Naive thymus-derived CD4-positive, alpha-beta T cell (primary cell): ENCODE results near the gene ICOSLG. TPM values are rescaled to one million over a fixed set of nuclear protein-coding genes. Genes with fewer than 3 reads are reported as not detected.
"Not testable (repeated sequence)": the region's sequence is repeated elsewhere in the genome, so short reads cannot be mapped to it uniquely, and the experiment has no call there.

Experiments used
- ATAC-seq: fragments of 150-1000 bp; cut with Tn5 transposase; 2 replicates; pipeline ENCODE4 v1.10.0; 2021; ENCODE audit warnings: mild to moderate bottlenecking, moderate library complexity
- CTCF ChIA-PET: fragments of 350-600 bp; sonication (Branson Sonifier 250); formaldehyde crosslinking; loops from one replicate; lab custom pipeline; 2021; ENCODE audit warnings: antibody characterized with exemption; lab: Charles Lee
- POLR2A ChIA-PET: fragments of 350-600 bp; sonication (Branson Sonifier 250); formaldehyde crosslinking; loops from one replicate; lab custom pipeline; 2021; ENCODE audit warnings: antibody characterized with exemption, inconsistent platforms; lab: Charles Lee
- DNase-seq, 9 donors: peaks; one replicate each; pipeline versions ENCODE4 v3.0.0 to v3.0.0-alpha.2; 2020 to 2022; ENCODE audit warnings: mixed read lengths in 1 of 9
- H3K27ac ChIP-seq: one replicate; pipeline ENCODE4 v1.7.0; 2013; ENCODE audit warnings: mild to moderate bottlenecking, low read depth, low read length, moderate library complexity
- H3K27me3 ChIP-seq, 2 donors: one replicate each; pipeline ENCODE4 v1.7.0; 2013; ENCODE audit warnings: low read length in 2 of 2, mild to moderate bottlenecking in 2 of 2, moderate library complexity in 2 of 2; ENCODE audit not compliant: control insufficient read depth in 2 of 2, insufficient read depth in 2 of 2
- H3K36me3 ChIP-seq, 3 experiments: 1 replicate in 2 of 3; 2 replicates in 1 of 3; pipeline ENCODE4 v1.7.0; 2013; ENCODE audit warnings: low read length in 3 of 3, mild to moderate bottlenecking in 3 of 3, moderate library complexity in 1 of 3; ENCODE audit not compliant: insufficient read depth in 3 of 3, control insufficient read depth in 2 of 3
- H3K4me1 ChIP-seq, 2 donors: one replicate each; pipeline ENCODE4 v1.7.0; 2013; ENCODE audit warnings: low read length in 2 of 2, mild to moderate bottlenecking in 2 of 2, moderate library complexity in 1 of 2; ENCODE audit not compliant: control insufficient read depth in 2 of 2, insufficient read depth in 2 of 2
- H3K4me3 ChIP-seq: 2 replicates; pipeline ENCODE4 v1.7.0; 2013; ENCODE audit warnings: mild to moderate bottlenecking, low read length
- H3K9me3 ChIP-seq, 3 experiments: 1 replicate in 2 of 3; 2 replicates in 1 of 3; pipeline ENCODE4 v1.7.0; 2013; ENCODE audit warnings: low read length in 3 of 3; ENCODE audit not compliant: control insufficient read depth in 2 of 3
- H3K27ac Mint-ChIP-seq, 9 donors: one replicate each; pipeline ENCODE4 v1.8.0; 2020 to 2022; ENCODE audit warnings: mixed read lengths in 9 of 9, mild to moderate bottlenecking in 8 of 9, moderate library complexity in 5 of 9, inconsistent platforms in 2 of 9
- H3K27me3 Mint-ChIP-seq, 5 donors: one replicate each; pipeline ENCODE4 v1.8.0; 2021 to 2022; ENCODE audit warnings: mixed read lengths in 5 of 5, mild to moderate bottlenecking in 1 of 5
- H3K36me3 Mint-ChIP-seq, 5 donors: one replicate each; pipeline ENCODE4 v1.8.0; 2020 to 2022; ENCODE audit warnings: mixed read lengths in 5 of 5, mild to moderate bottlenecking in 3 of 5, inconsistent platforms in 1 of 5
- H3K4me1 Mint-ChIP-seq, 7 donors: one replicate each; pipeline ENCODE4 v1.8.0; 2020 to 2022; ENCODE audit warnings: mixed read lengths in 7 of 7, mild to moderate bottlenecking in 3 of 7, inconsistent platforms in 1 of 7
- H3K4me3 Mint-ChIP-seq, 10 donors: one replicate each; pipeline ENCODE4 v1.8.0; 2020 to 2022; ENCODE audit warnings: mild to moderate bottlenecking in 10 of 10, mixed read lengths in 10 of 10, moderate library complexity in 6 of 10, inconsistent platforms in 2 of 10
- H3K9me3 Mint-ChIP-seq, 11 donors: one replicate each; pipeline ENCODE4 v1.8.0; 2020 to 2022; ENCODE audit warnings: mixed read lengths in 11 of 11, mild to moderate bottlenecking in 4 of 11, inconsistent platforms in 1 of 11, moderate library complexity in 1 of 11
- intact Hi-C, 2 donors: fragments of 100-400 bp; cut with micrococcal nuclease; formaldehyde crosslinking; loops; one replicate each; pipeline ENCODE4 v1.15.1; 2023
- polyA plus RNA-seq, 2 donors: library from polyadenylated mRNA; unstranded; fragments of 300-500 nt; fragmentation: Illumina TruSeq; gene quantifications; one replicate each; pipeline ENCODE4 v1.2.3, GENCODE V29; 2021
- total RNA-seq, 6 experiments: library from RNA in 5 of 6; stranded (reverse) in 5 of 6; gene quantifications; 1 replicate in 5 of 6; 2 replicates in 1 of 6; pipeline ENCODE4 v1.2.3 and lab custom pipeline; 2021 to 2026

The ICOSLG gene
- total and polyA plus RNA-seq, 7 experiments from 2014 or later = 0.45 to 20.4 (median 4.9) TPM

- H3K4me1 Mint-ChIP-seq, H3K4me3 ChIP-seq, H3K36me3 Mint-ChIP-seq, H3K27ac ChIP-seq, H3K9me3 Mint-ChIP-seq, POLR2A ChIA-PET, H3K27me3 Mint-ChIP-seq, CTCF ChIA-PET, ATAC-seq, H3K9me3 ChIP-seq, H3K27ac Mint-ChIP-seq, H3K4me3 Mint-ChIP-seq, DNase-seq, H3K36me3 ChIP-seq, intact Hi-C loops, H3K27me3 ChIP-seq, H3K4me1 ChIP-seq: not testable (repeated sequence)
Measured at GRCh38 chr21:44225605-44226004, 15.1 kb downstream of the ICOSLG start.

GRCh38 chr21:44223334-44223733 lies 17.4 kb downstream of the ICOSLG start:
- CTCF ChIA-PET, H3K36me3 ChIP-seq, intact Hi-C loops, DNase-seq, H3K4me1 Mint-ChIP-seq, H3K4me3 Mint-ChIP-seq, H3K9me3 ChIP-seq, H3K27me3 ChIP-seq, H3K4me3 ChIP-seq, H3K27me3 Mint-ChIP-seq, H3K9me3 Mint-ChIP-seq, H3K36me3 Mint-ChIP-seq, POLR2A ChIA-PET, ATAC-seq, H3K4me1 ChIP-seq, H3K27ac ChIP-seq, H3K27ac Mint-ChIP-seq: not testable (repeated sequence)

GRCh38 chr21:44220674-44221073 lies 20.1 kb downstream of the ICOSLG start:
- POLR2A ChIA-PET, CTCF ChIA-PET, H3K36me3 Mint-ChIP-seq, H3K4me1 ChIP-seq, H3K4me3 Mint-ChIP-seq, H3K9me3 Mint-ChIP-seq, H3K4me3 ChIP-seq, H3K27ac Mint-ChIP-seq, intact Hi-C loops, H3K27me3 Mint-ChIP-seq, H3K36me3 ChIP-seq, H3K27me3 ChIP-seq, DNase-seq, H3K4me1 Mint-ChIP-seq, H3K9me3 ChIP-seq, H3K27ac ChIP-seq: not testable (repeated sequence)
- ATAC-seq = peak; percentile 50

GRCh38 chr21:44218461-44218860 lies 22.3 kb downstream of the ICOSLG start:
- H3K9me3 ChIP-seq, POLR2A ChIA-PET, H3K36me3 Mint-ChIP-seq, H3K27me3 ChIP-seq, H3K36me3 ChIP-seq, H3K27ac Mint-ChIP-seq, H3K27ac ChIP-seq, ATAC-seq, H3K4me3 Mint-ChIP-seq, intact Hi-C loops, H3K4me3 ChIP-seq, H3K27me3 Mint-ChIP-seq, H3K4me1 Mint-ChIP-seq, H3K9me3 Mint-ChIP-seq, H3K4me1 ChIP-seq, DNase-seq, CTCF ChIA-PET: not testable (repeated sequence)

GRCh38 chr21:44211978-44212377 lies 28.8 kb downstream of the ICOSLG start:
- H3K4me1 ChIP-seq, H3K27ac ChIP-seq, CTCF ChIA-PET, H3K36me3 Mint-ChIP-seq, H3K27ac Mint-ChIP-seq, H3K9me3 Mint-ChIP-seq, H3K27me3 Mint-ChIP-seq, DNase-seq, H3K36me3 ChIP-seq, H3K27me3 ChIP-seq, POLR2A ChIA-PET, H3K4me3 ChIP-seq, intact Hi-C loops, H3K4me3 Mint-ChIP-seq, ATAC-seq, H3K4me1 Mint-ChIP-seq, H3K9me3 ChIP-seq: not testable (repeated sequence)

- H3K27ac ChIP-seq, H3K36me3 Mint-ChIP-seq, POLR2A ChIA-PET, CTCF ChIA-PET, H3K4me1 ChIP-seq, H3K4me3 Mint-ChIP-seq, H3K4me3 ChIP-seq, H3K27ac Mint-ChIP-seq, H3K4me1 Mint-ChIP-seq, intact Hi-C loops, H3K27me3 Mint-ChIP-seq, H3K27me3 ChIP-seq, H3K9me3 Mint-ChIP-seq, DNase-seq, H3K9me3 ChIP-seq, H3K36me3 ChIP-seq, ATAC-seq: not testable (repeated sequence)
Measured at GRCh38 chr21:44211574-44211973, 29.2 kb downstream of the ICOSLG start.

GRCh38 chr21:44207860-44208646 lies 32.7 kb downstream of the ICOSLG start:
- H3K27me3 Mint-ChIP-seq, H3K9me3 Mint-ChIP-seq, H3K9me3 ChIP-seq, intact Hi-C loops, H3K4me1 ChIP-seq, H3K4me3 Mint-ChIP-seq, H3K27me3 ChIP-seq, H3K4me3 ChIP-seq, H3K27ac ChIP-seq, POLR2A ChIA-PET, H3K27ac Mint-ChIP-seq, H3K4me1 Mint-ChIP-seq, H3K36me3 Mint-ChIP-seq, CTCF ChIA-PET, H3K36me3 ChIP-seq: not testable (repeated sequence)
- ATAC-seq (peak; percentile 59), DNase-seq (peak in 1 of 9 donors; percentile 6)
